Skeletal muscle tissue (tissue), 4 donors: Measurements from ENCODE around the gene AKT2. TPM values are rescaled to one million over a fixed set of nuclear protein-coding genes. Genes with fewer than 3 reads are reported as not detected.
"Not testable (repeated sequence)": the region's sequence is repeated elsewhere in the genome, so short reads cannot be mapped to it uniquely, and the experiment has no call there.

ENCODE experiments used
- H3K27ac ChIP-seq: one replicate; pipeline ENCODE4 v1.7.0; 2013; ENCODE audit warnings: mild to moderate bottlenecking, low read depth, low read length, inconsistent platforms
- H3K27me3 ChIP-seq, 3 donors: one replicate each; pipeline ENCODE4 v1.7.0; 2013; ENCODE audit warnings: low read length in 3 of 3; ENCODE audit not compliant: control insufficient read depth in 3 of 3, insufficient read depth in 3 of 3
- H3K36me3 ChIP-seq, 3 donors: one replicate each; pipeline ENCODE4 v1.7.0; 2013; ENCODE audit warnings: low read length in 3 of 3; ENCODE audit not compliant: control insufficient read depth in 3 of 3, insufficient read depth in 3 of 3
- H3K4me1 ChIP-seq, 3 donors: one replicate each; pipeline ENCODE4 v1.7.0; 2013; ENCODE audit warnings: low read length in 3 of 3, mild to moderate bottlenecking in 3 of 3; ENCODE audit not compliant: control insufficient read depth in 3 of 3, insufficient read depth in 3 of 3
- H3K4me3 ChIP-seq, 3 donors: one replicate each; pipeline ENCODE4 v1.7.0; 2013; ENCODE audit warnings: low read length in 3 of 3
- H3K9ac ChIP-seq, 3 donors: one replicate each; pipeline ENCODE4 v1.7.0; 2013; ENCODE audit warnings: low read length in 3 of 3, mild to moderate bottlenecking in 3 of 3, moderate library complexity in 2 of 3, low read depth in 1 of 3
- H3K9me3 ChIP-seq, 3 donors: one replicate each; pipeline ENCODE4 v1.7.0; 2013; ENCODE audit warnings: low read length in 3 of 3; ENCODE audit not compliant: control insufficient read depth in 3 of 3
- total RNA-seq: library from RNA; depleted of rRNA; stranded (reverse); fragments of >200 nt; gene quantifications from one replicate; pipeline ENCODE4 v1.2.3, GENCODE V29; 2014
- donor health status: Osteomylitis.

The AKT2 gene
- total RNA-seq, 1 donor from 2014 or later = 91.3 TPM

GRCh38 chr19:40223135-40223822, 61.9 kb downstream of the AKT2 start:
- Histone ChIP-seq H3K27ac (no peak overlapping the region), H3K4me3 (no peak overlapping the region), H3K27me3 (peaks cover 42 to 67% (median 62%) of the 10 kb centered on the region in 3 donors), H3K9me3 (no peaks in the 10 kb centered on the region), H3K9ac (no peak overlapping the region), H3K4me1 (peaks cover 6 to 16% (median 13%) of the 10 kb centered on the region in 3 donors), H3K36me3 (no peaks in the 10 kb centered on the region)

- no peak overlapping the region for H3K27ac ChIP-seq
- no peaks in the 10 kb centered on the region for H3K9me3 ChIP-seq
- peaks cover 6 to 20% (median 15%) of the 10 kb centered on the region in 3 donors for H3K4me1 ChIP-seq
- no peak overlapping the region for H3K4me3 ChIP-seq
- H3K9ac ChIP-seq = no peak overlapping the region
- peaks cover 53 to 77% (median 72%) of the 10 kb centered on the region in 3 donors for H3K27me3 ChIP-seq
- no peaks in the 10 kb centered on the region for H3K36me3 ChIP-seq
Measured at GRCh38 chr19:40221858-40222619, 63.1 kb downstream of the AKT2 start.

GRCh38 chr19:40220674-40221073, 64.5 kb downstream of the AKT2 start:
- no peak overlapping the region for H3K27ac ChIP-seq
- H3K9ac ChIP-seq = no peak overlapping the region
- H3K9me3 ChIP-seq = no peaks in the 10 kb centered on the region
- peaks cover 3 to 19% (median 10%) of the 10 kb centered on the region in 3 donors for H3K4me1 ChIP-seq
- peaks cover 53 to 78% (median 73%) of the 10 kb centered on the region in 3 donors for H3K27me3 ChIP-seq
- no peaks in the 10 kb centered on the region for H3K36me3 ChIP-seq
- no peak overlapping the region for H3K4me3 ChIP-seq

GRCh38 chr19:40219721-40220276, 65.3 kb downstream of the AKT2 start:
- Histone ChIP-seq H3K27me3 (peaks cover 45 to 70% (median 65%) of the 10 kb centered on the region in 3 donors), H3K4me1 (peaks cover 2 to 15% (median 7%) of the 10 kb centered on the region in 3 donors), H3K9ac (no peak overlapping the region)

GRCh38 chr19:40219029-40219428, 66.1 kb downstream of the AKT2 start:
- H3K27ac ChIP-seq, H3K36me3 ChIP-seq, H3K4me3 ChIP-seq, H3K9ac ChIP-seq, H3K9me3 ChIP-seq: not testable (repeated sequence)
- Histone ChIP-seq H3K4me1 (peaks cover 2 to 15% (median 7%) of the 10 kb centered on the region in 3 donors), H3K27me3 (peaks cover 38 to 62% (median 58%) of the 10 kb centered on the region in 3 donors)

More at GRCh38 chr19:40219721-40220276, 65.3 kb downstream of the AKT2 start:
- Histone ChIP-seq H3K4me3 (peak overlapping the region in 1 of 3 donors; percentile 6), H3K9me3 (no peaks in the 10 kb centered on the region), H3K27ac (no peak overlapping the region), H3K36me3 (no peaks in the 10 kb centered on the region)

- H3K9me3 ChIP-seq = no peaks in the 10 kb centered on the region
- peaks cover 32 to 54% (median 50%) of the 10 kb centered on the region in 3 donors for H3K27me3 ChIP-seq
- H3K4me3 ChIP-seq = no peak within 1 kb of the TSS
- no peak within 1 kb of the TSS for H3K9ac ChIP-seq
- H3K36me3 ChIP-seq = no peaks in the 10 kb centered on the region
- no peak within 1 kb of the TSS for H3K27ac ChIP-seq
- peaks cover 0 to 15% (median 7%) of the 10 kb centered on the region in 3 donors for H3K4me1 ChIP-seq
Measured at GRCh38 chr19:40217934-40218890, 66.9 kb downstream of the AKT2 start, which contains the start of gene TTC9B. TSS of gene TTC9B (minus strand) at chr19:40218384. CDS start at chr19:40218381, 3 bp downstream.

- Histone ChIP-seq H3K36me3 (peaks cover 0 to 7% (median 2%) of the 10 kb centered on the region in 3 donors), H3K27me3 (peaks cover 27 to 45% (median 42%) of the 10 kb centered on the region in 3 donors), H3K9me3 (no peaks in the 10 kb centered on the region), H3K27ac (no peak overlapping the region), H3K4me3 (no peak overlapping the region), H3K9ac (no peak overlapping the region), H3K4me1 (peaks cover 0 to 15% (median 7%) of the 10 kb centered on the region in 3 donors)
Measured at GRCh38 chr19:40217027-40217810, 67.9 kb downstream of the AKT2 start.

- Histone ChIP-seq H3K9me3 (no peaks in the 10 kb centered on the region), H3K27ac (no peak overlapping the region), H3K4me3 (no peak overlapping the region), H3K27me3 (peaks cover 27 to 45% (median 42%) of the 10 kb centered on the region in 3 donors), H3K36me3 (peaks cover 0 to 8% (median 6%) of the 10 kb centered on the region in 3 donors), H3K9ac (no peak overlapping the region), H3K4me1 (peaks cover 0 to 15% (median 7%) of the 10 kb centered on the region in 3 donors)
Measured at GRCh38 chr19:40216777-40217026, 68.4 kb downstream of the AKT2 start.
